HL-60 (cell line): ENCODE results near the gene CLDN14.
A peak's percentile ranks its signal among the peaks of the same experiment; 100 is the strongest.

Experiments used
- DNase-seq, 2 experiments: peaks; one replicate each; pipeline ENCODE4 v3.0.0-alpha.2; 2010 to 2020; ENCODE audit warnings: low read depth in 1 of 2, low spot score in 1 of 2
- H3K27ac ChIP-seq: fragments of 250-450 bp; sonication (Bioruptor Pico); replicated peaks from 2 replicates; pipeline ENCODE4 v1.5.1; 2020; ENCODE audit warnings: mild to moderate bottlenecking, moderate library complexity
- H3K27me3 ChIP-seq: fragments of 250-450 bp; sonication (Bioruptor Pico); 2 replicates; pipeline ENCODE4 v1.5.1; 2021; ENCODE audit warnings: mild to moderate bottlenecking, moderate library complexity; ENCODE audit not compliant: insufficient read depth, poor library complexity, severe bottlenecking
- H3K4me3 ChIP-seq: replicated peaks from 2 replicates; pipeline ENCODE4 v1.5.1; 2011; ENCODE audit warnings: mild to moderate bottlenecking, control low read depth, low read length; ENCODE audit not compliant: insufficient read depth
- GABPA ChIP-seq: IDR thresholded peaks from 2 replicates; pipeline ENCODE4 v1.6.1; 2012; ENCODE audit warnings: low read depth
- POLR2AphosphoS5 ChIP-seq: IDR thresholded peaks from 2 replicates; pipeline ENCODE4 v1.6.1; 2012; ENCODE audit warnings: low read depth
- SPI1 ChIP-seq: IDR thresholded peaks from 2 replicates; pipeline ENCODE4 v1.6.1; 2012; ENCODE audit warnings: low read depth, mild to moderate bottlenecking, borderline replicate concordance
- TF ChIP-seq, protein P1 (sequence below): IDR thresholded peaks from one replicate; pipeline ENCODE4 v1.5.1; 2011; ENCODE audit warnings: low read length, control low read depth, inconsistent platforms; ENCODE audit not compliant: insufficient read depth
- TF ChIP-seq, protein P2 (sequence below): IDR thresholded peaks from 2 replicates; pipeline ENCODE4 v1.6.1; 2012; ENCODE audit warnings: low read depth; ENCODE audit not compliant: insufficient replicate concordance

Gene CLDN14

DNA sequence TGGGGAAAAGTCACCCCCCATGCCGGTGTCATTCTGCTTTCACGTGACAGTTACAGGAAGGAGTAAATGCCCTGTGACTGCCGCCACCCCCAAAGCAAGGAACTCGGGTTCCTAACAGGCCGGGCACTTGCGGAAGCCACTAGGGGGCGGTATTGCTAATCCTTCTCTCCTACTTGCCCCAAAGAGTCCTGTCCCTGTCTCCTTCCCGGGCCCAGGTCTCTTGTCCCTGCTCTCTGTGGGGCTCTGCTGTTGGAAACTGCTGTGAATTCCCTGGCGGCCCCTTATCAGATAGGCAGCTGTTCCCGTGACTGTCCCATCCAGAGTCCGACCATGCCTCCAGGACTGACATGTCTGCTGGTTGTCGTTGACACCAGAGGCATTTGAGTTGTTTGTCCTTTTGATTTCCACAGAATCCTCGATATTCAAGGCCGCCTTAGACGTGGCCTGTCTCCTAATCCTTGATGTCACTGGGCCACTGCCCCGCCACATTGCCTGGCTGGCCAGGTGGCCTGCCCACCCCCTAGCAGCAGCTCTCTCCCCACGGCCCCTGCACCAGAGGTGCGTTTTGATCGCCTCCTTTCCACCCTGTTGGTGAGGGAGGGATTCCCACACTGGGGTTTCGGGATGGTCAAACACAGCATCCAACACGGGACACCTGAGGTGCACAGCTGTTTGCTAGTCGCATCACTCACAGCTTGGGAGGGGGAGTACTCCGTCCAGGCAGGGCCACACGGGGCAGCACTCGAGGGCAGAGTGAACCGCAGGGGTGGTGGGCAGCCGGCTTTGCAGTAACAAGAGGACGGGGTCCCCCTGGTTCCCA lies 57.4 kb downstream of the CLDN14 start:
- Histone ChIP-seq H3K4me3 (no peak overlapping the region), H3K27ac (no peak overlapping the region), H3K27me3 (no peaks in the 10 kb centered on the region)
- peak; percentile 63 to 66 for DNase-seq
- TF ChIP-seq, protein P1, sequence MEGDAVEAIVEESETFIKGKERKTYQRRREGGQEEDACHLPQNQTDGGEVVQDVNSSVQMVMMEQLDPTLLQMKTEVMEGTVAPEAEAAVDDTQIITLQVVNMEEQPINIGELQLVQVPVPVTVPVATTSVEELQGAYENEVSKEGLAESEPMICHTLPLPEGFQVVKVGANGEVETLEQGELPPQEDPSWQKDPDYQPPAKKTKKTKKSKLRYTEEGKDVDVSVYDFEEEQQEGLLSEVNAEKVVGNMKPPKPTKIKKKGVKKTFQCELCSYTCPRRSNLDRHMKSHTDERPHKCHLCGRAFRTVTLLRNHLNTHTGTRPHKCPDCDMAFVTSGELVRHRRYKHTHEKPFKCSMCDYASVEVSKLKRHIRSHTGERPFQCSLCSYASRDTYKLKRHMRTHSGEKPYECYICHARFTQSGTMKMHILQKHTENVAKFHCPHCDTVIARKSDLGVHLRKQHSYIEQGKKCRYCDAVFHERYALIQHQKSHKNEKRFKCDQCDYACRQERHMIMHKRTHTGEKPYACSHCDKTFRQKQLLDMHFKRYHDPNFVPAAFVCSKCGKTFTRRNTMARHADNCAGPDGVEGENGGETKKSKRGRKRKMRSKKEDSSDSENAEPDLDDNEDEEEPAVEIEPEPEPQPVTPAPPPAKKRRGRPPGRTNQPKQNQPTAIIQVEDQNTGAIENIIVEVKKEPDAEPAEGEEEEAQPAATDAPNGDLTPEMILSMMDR: peak; percentile 88
- no peak for TF ChIP-seq POLR2AphosphoS5
- no peak for TF ChIP-seq GABPA

DNA sequence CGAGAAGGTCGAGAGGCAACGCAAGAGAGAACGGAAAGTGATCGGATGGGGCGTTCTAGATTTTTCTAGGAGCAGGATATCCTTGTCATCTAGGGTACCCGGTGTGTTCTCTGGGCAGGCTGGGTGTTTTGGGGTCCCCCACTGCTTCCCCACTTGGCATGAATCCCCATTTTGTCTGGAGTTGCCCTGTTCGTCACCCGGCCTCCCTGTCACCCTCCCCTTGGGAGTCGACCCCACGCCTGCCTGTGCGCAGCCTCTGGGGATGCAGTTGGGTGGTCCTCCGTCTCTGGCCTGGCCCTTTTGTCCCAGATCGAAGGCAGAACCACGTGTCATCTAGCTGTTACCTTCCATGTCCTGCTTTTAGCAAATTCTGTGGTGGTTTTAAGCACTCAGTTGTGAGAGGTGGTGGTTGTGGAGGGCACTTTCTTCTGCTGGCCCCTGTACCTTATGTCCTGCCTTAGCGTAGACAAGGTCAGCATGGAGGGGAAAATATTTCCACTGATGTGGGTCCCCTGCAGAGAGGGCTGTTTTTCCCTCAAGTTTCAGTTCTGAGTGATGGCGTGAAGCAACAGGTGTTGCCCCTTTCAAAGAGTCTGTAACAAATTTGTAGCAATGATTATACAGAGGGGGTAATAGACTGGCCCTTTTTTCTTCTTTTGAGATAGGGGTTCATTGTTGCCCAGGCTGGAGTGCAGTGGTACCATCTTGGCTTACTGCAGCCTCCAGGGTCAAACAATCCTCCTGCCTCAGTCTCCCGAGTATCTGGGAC lies 59.2 kb downstream of the CLDN14 start:
- H3K4me3 ChIP-seq: no peak overlapping the region
- no peak overlapping the region for H3K27ac ChIP-seq
- H3K27me3 ChIP-seq: no peaks in the 10 kb centered on the region
- TF ChIP-seq, protein P2, sequence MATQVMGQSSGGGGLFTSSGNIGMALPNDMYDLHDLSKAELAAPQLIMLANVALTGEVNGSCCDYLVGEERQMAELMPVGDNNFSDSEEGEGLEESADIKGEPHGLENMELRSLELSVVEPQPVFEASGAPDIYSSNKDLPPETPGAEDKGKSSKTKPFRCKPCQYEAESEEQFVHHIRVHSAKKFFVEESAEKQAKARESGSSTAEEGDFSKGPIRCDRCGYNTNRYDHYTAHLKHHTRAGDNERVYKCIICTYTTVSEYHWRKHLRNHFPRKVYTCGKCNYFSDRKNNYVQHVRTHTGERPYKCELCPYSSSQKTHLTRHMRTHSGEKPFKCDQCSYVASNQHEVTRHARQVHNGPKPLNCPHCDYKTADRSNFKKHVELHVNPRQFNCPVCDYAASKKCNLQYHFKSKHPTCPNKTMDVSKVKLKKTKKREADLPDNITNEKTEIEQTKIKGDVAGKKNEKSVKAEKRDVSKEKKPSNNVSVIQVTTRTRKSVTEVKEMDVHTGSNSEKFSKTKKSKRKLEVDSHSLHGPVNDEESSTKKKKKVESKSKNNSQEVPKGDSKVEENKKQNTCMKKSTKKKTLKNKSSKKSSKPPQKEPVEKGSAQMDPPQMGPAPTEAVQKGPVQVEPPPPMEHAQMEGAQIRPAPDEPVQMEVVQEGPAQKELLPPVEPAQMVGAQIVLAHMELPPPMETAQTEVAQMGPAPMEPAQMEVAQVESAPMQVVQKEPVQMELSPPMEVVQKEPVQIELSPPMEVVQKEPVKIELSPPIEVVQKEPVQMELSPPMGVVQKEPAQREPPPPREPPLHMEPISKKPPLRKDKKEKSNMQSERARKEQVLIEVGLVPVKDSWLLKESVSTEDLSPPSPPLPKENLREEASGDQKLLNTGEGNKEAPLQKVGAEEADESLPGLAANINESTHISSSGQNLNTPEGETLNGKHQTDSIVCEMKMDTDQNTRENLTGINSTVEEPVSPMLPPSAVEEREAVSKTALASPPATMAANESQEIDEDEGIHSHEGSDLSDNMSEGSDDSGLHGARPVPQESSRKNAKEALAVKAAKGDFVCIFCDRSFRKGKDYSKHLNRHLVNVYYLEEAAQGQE: no peak
- TF ChIP-seq GABPA: no peak
- TF ChIP-seq SPI1: no peak
- DNase-seq: no peak

DNA sequence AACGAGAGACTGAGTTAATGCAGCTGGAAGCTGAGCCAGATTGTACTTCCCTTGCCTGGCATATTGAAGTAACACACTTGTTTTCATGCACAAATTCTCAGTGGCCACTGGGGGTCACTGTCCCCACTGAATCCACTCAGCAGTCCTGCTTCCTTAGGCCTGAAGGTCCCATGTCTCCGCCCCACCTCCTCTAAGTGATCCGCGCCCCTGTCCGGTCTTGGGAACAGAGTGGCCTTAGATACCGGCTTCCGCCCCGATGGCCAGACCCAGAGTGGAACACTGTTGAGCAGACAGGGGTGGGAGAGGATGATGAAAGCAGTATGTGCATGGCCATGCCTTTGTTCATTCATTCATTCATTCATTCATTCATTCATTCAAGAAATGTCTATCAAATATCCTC lies 59.9 kb downstream of the CLDN14 start:
- TF ChIP-seq, protein P1: peak; percentile 63
- TF ChIP-seq, protein P2: no peak
- Histone ChIP-seq H3K27ac (no peak overlapping the region), H3K4me3 (no peak overlapping the region), H3K27me3 (no peaks in the 10 kb centered on the region)
- peak; percentile 38 to 75 for DNase-seq

DNA sequence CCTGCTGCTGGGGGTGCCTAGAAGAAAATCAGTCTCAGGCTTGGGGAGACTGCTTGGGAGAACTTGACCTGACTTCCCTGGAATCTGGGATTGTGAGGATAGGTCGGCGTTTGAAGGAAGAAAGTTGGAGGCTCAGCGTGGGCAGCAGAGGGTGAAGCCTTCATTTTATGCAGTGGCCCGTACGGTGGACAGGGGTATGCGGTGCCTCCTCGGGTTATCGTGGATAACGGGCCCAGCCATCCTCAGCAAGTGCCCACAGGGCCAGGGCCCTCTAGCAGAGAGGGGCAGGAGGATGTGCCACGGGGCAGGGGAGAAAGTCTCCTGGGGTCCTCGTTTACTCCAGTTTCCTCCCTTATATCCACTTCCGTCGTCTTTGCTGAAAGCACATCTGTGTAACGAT lies 60.7 kb downstream of the CLDN14 start:
- DNase-seq: no peak
- Histone ChIP-seq H3K4me3 (no peak overlapping the region), H3K27me3 (no peaks in the 10 kb centered on the region), H3K27ac (no peak overlapping the region)
- no peak for TF ChIP-seq SPI1
- TF ChIP-seq POLR2AphosphoS5: no peak
- TF ChIP-seq, protein P1: no peak
- TF ChIP-seq GABPA: no peak
- TF ChIP-seq, protein P2: no peak
